ENCODE results near the gene GALNT14.

- TF ChIP-seq CTCF (conservative IDR thresholded peaks at IDR 0.05 in 1 of 2, IDR thresholded peaks at IDR 0.05 in 1 of 2; ENCODE audit: low read depth in 1 of 2, low read length in 2 of 2) (no peak), EZH2 (IDR thresholded peaks at IDR 0.05; ENCODE audit: low read length, missing control alignments) (no peak)
These were observed 197.4 kb downstream of the GALNT14 start for GRCh38 chr2:30940839-30941238.

Measured in fibroblast of lung (primary cell).